Occipital lobe (tissue), 2 donors: Measurements from ENCODE around the gene NT5DC4. TPM values are rescaled to one million over a fixed set of nuclear protein-coding genes. Genes with fewer than 3 reads are reported as not detected.

Experiments
- DNase-seq: peaks from one replicate; lab custom pipeline; 2025; lab: John Stamatoyannopoulos, UW
- total RNA-seq: library from RNA; depleted of rRNA; stranded (reverse); fragments of >200 nt; gene quantifications from one replicate; pipeline ENCODE4 v1.2.3, GENCODE V29; 2014

The NT5DC4 gene
- total RNA-seq, 1 donor from 2014 or later = not detected

- no peak for DNase-seq
Measured at GRCh38 chr2:112784199-112785189, 63.7 kb downstream of the NT5DC4 start, which contains the start of gene IL1A. IL1A (minus strand) TSS chr2:112784493; CDS start chr2:112783770, 723 bp downstream.

DNA sequence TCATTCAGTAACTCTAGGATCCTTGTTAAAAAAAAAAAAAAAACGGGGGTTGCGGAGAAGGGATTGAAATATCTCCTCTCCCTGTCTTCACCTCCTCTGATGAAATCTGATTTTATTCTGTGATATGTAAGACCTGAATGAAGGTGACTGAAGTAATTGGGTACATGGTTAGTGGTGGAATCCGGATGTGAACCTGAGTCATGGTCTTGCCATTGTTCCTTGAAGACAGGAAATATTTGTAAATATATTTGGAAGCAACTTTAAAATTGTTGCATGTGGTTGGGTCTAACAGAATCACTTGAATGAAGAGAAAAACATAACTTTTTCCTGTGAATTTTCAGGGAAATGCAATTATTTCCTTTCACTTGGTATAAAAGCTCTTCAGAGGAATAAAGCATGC lies 66.5 kb downstream of the NT5DC4 start:
- DNase-seq = no peak

DNA sequence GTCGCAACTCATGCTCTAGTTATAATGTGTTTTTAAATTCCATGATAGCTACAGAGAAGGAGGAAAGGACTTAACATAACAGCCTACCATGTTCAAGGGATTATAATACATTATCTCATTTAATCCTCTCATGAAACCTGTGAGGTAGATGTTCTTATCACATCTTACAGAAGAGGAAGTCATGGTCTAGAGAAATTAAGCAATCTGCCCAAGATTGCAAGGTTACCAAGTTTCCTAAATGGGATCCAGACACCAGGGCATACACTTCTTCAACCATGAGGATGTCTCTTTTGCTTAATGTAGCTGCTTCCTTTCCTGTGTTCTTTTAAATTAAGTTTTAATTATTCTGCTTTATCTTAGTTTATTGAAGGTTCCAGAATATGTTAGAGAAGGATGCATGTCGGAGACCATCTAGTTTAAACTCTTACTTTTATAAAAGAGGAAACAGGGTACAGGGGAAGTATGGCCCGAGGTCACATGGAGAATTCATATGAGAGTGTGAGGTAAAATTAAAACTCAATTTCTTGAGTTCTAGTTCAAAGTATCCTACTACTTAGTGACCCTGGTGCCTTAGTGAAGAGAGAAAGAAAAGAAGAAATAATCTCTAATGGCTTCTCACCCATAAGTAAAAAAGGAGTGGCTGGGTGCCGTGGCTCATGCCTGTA lies 67.0 kb downstream of the NT5DC4 start:
- no peak for DNase-seq

DNA sequence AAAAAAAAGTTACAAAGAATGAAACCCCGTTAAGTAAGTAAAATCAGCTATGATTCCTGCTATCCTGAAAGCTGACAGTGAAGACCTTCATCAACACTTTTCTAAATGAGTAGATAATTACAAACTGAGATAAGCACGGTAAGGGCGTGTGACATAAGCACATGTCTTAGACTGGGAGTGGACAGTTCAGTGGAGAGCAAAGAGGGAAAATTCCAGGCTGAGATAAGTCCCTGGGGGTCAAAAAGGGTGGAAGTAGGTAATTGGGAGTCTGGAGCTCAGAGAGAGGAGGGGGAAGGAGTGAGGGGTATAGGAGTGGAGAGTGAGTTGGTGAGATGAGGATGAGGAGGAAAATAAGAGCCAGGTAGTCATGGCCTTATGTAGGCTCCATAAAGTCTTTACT lies 67.8 kb downstream of the NT5DC4 start:
- no peak for DNase-seq

Other genes with a start within 250 kb of the NT5DC4 start
- gene TTL, start 238.9 kb upstream of the NT5DC4 start, total RNA-seq = 89.4 TPM
- gene POLR1B, start 178.6 kb upstream of the NT5DC4 start, total RNA-seq = 31.5 TPM
- 4.8 TPM for gene CHCHD5, start 136.4 kb upstream of the NT5DC4 start, total RNA-seq
- gene SLC20A1, start 75.1 kb upstream of the NT5DC4 start, total RNA-seq = 34.2 TPM
- 2.2 TPM for gene CKAP2L, start 43.6 kb downstream of the NT5DC4 start, total RNA-seq
- gene IL1A, start 63.5 kb downstream of the NT5DC4 start, total RNA-seq = not detected
- gene IL1B, start 115.8 kb downstream of the NT5DC4 start, total RNA-seq = 0.78 TPM
- not detected for gene IL37, start 190.1 kb downstream of the NT5DC4 start, total RNA-seq